Endodermal cell (in vitro differentiated cells): ENCODE data around the gene CRTC1. TPM values are rescaled to one million over a fixed set of nuclear protein-coding genes. Genes with fewer than 3 reads are reported as not detected.

Experiments
- DNase-seq: peaks from one replicate; pipeline ENCODE4 v3.0.0-alpha.2; 2017
- H3K27ac ChIP-seq: 2 replicates; pipeline ENCODE4 v1.5.1; 2013; ENCODE audit warnings: mild to moderate bottlenecking, low read depth, low read length, moderate library complexity
- H3K27me3 ChIP-seq: 2 replicates; pipeline ENCODE4 v1.6.1; 2013; ENCODE audit warnings: mild to moderate bottlenecking, low read length, moderate library complexity; ENCODE audit not compliant: insufficient read depth, control insufficient read depth, poor library complexity, severe bottlenecking
- H3K36me3 ChIP-seq: 2 replicates; pipeline ENCODE4 v1.7.0; 2013; ENCODE audit warnings: mild to moderate bottlenecking, low read length, moderate library complexity; ENCODE audit not compliant: control insufficient read depth, insufficient read depth
- H3K4me1 ChIP-seq: one replicate; pipeline ENCODE4 v1.7.0; 2013; ENCODE audit warnings: low read length; ENCODE audit not compliant: control insufficient read depth, insufficient read depth
- H3K4me3 ChIP-seq: 2 replicates; pipeline ENCODE4 v1.5.1; 2013; ENCODE audit warnings: mild to moderate bottlenecking, low read length, moderate library complexity
- H3K9ac ChIP-seq: 2 replicates; pipeline ENCODE4 v1.6.1; 2013; ENCODE audit warnings: mild to moderate bottlenecking, low read length, moderate library complexity; ENCODE audit not compliant: poor library complexity, severe bottlenecking; ENCODE audit errors: extremely low read depth
- H3K9me3 ChIP-seq: 2 replicates; pipeline ENCODE4 v1.6.1; 2013; ENCODE audit warnings: mild to moderate bottlenecking, low read length, moderate library complexity; ENCODE audit not compliant: control insufficient read depth
- H3K27ac Mint-ChIP-seq: 2 replicates; pipeline ENCODE4 v1.8.0; 2020; ENCODE audit warnings: mixed read lengths
- H3K27me3 Mint-ChIP-seq: 2 replicates; pipeline ENCODE4 v1.8.0; 2021; ENCODE audit warnings: mild to moderate bottlenecking, mixed read lengths; ENCODE audit not compliant: insufficient read depth
- H3K36me3 Mint-ChIP-seq: 2 replicates; pipeline ENCODE4 v1.8.0; 2020; ENCODE audit warnings: low read depth, mixed read lengths
- H3K4me1 Mint-ChIP-seq: 2 replicates; pipeline ENCODE4 v1.8.0; 2020; ENCODE audit warnings: mixed read lengths
- H3K4me3 Mint-ChIP-seq: 2 replicates; pipeline ENCODE4 v1.8.0; 2020; ENCODE audit warnings: mild to moderate bottlenecking, moderate library complexity, mixed read lengths
- H3K9me3 Mint-ChIP-seq: 2 replicates; pipeline ENCODE4 v1.8.0; 2020; ENCODE audit warnings: mild to moderate bottlenecking, mixed read lengths
- WGBS, 2 experiments: methylation state at CpG; one replicate each; pipeline versions ENCODE4 v1.1.5 to v1.1.7; 2013; ENCODE audit warnings: missing lambda C conversion rate in 2 of 2, mixed read lengths in 1 of 2; ENCODE audit not compliant: insufficient coverage in 1 of 2, insufficient read length in 1 of 2; 5-methylcytosine and 5-hydroxymethylcytosine counted together
- total RNA-seq, 2 donors: library from RNA; stranded (reverse); fragmentation: NEBNext Ultra II Directional in 1 of 2; extraction: Animal tissue kit (Norgen Biotek cat#: 25700) in 1 of 2; gene quantifications; 2 replicates in 1 of 2; 3 replicates in 1 of 2; pipeline ENCODE4 v1.2.1, GENCODE V29; 2021
- TF ChIP-seq, protein P1 (sequence below): fragments of 200-600 bp; sonication (generic); conservative IDR thresholded peaks from 2 replicates; pipeline ENCODE4 v1.5.0; 2021; ENCODE audit warnings: antibody characterized with exemption, mild to moderate bottlenecking

The CRTC1 gene
- total RNA-seq, 2 donors from 2014 or later, result 26.6 to 29.7 TPM

- peak; percentile 59 for DNase-seq
- no peak overlapping the region for H3K27ac Mint-ChIP-seq
- H3K27me3 Mint-ChIP-seq, result peaks cover 76% of the 10 kb centered on the region
- no peak overlapping the region for H3K27ac ChIP-seq
- peaks cover 100% of the 10 kb centered on the region for H3K27me3 ChIP-seq
- no peaks in the 10 kb centered on the region for H3K9me3 Mint-ChIP-seq
- H3K4me3 ChIP-seq, result no peak overlapping the region
- 39 to 53% methylated on average over 3 to 21 of the region's 21 CpGs for WGBS, 2 experiments
- H3K4me1 Mint-ChIP-seq, result no peaks in the 10 kb centered on the region
- no peaks in the 10 kb centered on the region for H3K36me3 Mint-ChIP-seq
- no peak overlapping the region for H3K9ac ChIP-seq
- H3K36me3 ChIP-seq, result no peaks in the 10 kb centered on the region
- no peaks in the 10 kb centered on the region for H3K4me1 ChIP-seq
- TF ChIP-seq, protein P1, sequence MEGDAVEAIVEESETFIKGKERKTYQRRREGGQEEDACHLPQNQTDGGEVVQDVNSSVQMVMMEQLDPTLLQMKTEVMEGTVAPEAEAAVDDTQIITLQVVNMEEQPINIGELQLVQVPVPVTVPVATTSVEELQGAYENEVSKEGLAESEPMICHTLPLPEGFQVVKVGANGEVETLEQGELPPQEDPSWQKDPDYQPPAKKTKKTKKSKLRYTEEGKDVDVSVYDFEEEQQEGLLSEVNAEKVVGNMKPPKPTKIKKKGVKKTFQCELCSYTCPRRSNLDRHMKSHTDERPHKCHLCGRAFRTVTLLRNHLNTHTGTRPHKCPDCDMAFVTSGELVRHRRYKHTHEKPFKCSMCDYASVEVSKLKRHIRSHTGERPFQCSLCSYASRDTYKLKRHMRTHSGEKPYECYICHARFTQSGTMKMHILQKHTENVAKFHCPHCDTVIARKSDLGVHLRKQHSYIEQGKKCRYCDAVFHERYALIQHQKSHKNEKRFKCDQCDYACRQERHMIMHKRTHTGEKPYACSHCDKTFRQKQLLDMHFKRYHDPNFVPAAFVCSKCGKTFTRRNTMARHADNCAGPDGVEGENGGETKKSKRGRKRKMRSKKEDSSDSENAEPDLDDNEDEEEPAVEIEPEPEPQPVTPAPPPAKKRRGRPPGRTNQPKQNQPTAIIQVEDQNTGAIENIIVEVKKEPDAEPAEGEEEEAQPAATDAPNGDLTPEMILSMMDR, result no peak
- no peaks in the 10 kb centered on the region for H3K9me3 ChIP-seq
- no peak overlapping the region for H3K4me3 Mint-ChIP-seq
Observed at GRCh38 chr19:18795540-18795939, 112.1 kb downstream of the CRTC1 start.

DNA sequence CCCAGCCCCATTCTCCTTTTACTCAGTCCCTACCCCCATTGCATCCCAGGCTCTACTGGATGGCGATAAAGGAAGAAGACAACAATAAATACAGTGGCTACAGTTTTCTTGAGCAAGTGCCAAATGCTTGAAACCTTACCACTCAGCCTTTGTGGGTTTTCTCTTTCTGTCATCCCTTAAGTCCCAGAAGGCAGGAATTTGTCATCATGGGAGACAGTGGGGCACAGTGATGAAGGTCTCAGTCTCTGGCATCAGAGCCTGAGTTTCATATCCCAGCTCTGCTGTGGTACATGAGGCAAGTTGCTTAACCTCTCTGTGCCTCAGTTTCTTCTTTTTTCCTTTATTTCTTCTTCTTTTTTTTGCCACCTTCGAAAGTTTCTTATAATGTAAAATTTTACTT lies 112.8 kb downstream of the CRTC1 start:
- Histone ChIP-seq H3K9ac (no peak overlapping the region), H3K4me1 (no peaks in the 10 kb centered on the region), H3K27me3 (peaks cover 100% of the 10 kb centered on the region), H3K4me3 (no peak overlapping the region), H3K27ac (no peak overlapping the region), H3K36me3 (no peaks in the 10 kb centered on the region), H3K9me3 (no peaks in the 10 kb centered on the region)
- TF ChIP-seq, protein P1, result no peak
- no peaks in the 10 kb centered on the region for H3K36me3 Mint-ChIP-seq
- H3K4me1 Mint-ChIP-seq, result no peaks in the 10 kb centered on the region
- no peak overlapping the region for H3K27ac Mint-ChIP-seq
- 83 to 93% methylated on average over 1 to 2 of the region's 2 CpGs for WGBS, 2 experiments
- no peaks in the 10 kb centered on the region for H3K9me3 Mint-ChIP-seq
- no peak for DNase-seq
- H3K4me3 Mint-ChIP-seq, result no peak overlapping the region
- peaks cover 69% of the 10 kb centered on the region for H3K27me3 Mint-ChIP-seq

DNA sequence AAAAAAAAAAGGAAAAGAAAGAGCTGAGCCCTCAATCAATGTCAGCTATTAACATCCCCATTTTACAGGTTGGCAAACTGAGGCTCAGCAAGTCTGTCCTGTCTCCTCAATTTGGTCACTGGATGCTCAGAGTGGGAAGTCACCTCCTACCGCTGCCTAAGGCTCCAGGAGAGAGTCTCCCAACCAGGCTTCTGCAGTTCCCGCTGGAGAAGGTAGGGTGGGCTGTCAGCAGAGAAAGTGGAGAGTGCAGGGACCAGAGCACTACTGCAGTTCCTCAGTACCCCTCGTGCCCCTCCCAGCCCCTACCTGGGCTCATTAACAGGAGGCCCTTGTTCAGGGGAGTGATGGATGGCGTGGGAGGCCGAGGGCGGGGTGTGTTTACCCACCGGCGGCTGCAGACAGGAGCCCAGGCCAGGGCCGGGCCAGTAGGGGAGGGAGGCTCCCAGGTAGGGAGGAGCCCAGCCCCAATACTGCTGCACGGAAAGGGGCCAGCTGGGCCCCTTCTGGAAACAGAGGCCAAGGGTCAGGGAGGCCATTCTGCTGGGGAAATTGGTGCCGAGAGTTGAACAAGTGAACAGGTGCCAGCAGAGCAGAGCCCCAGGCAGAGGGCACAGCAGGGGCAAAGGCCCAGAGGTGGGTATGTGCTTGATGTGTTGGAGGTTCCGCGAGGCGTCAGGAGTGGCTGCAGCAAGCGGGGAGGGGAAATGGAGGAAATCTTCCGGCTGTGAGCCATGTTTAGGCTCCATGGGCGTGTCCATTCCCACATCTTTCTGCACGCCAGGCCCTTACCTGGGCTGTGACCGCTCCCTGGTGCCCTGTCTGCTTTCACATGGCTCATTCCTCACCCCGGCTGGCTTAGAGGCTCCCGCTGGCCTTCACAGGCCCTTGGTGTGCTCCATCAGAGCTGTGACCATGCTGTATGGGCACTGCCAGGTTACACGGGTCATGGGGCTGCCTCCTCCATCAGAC lies 115.2 kb downstream of the CRTC1 start:
- H3K9me3 Mint-ChIP-seq, result no peaks in the 10 kb centered on the region
- H3K27me3 ChIP-seq, result peaks cover 78% of the 10 kb centered on the region
- no peaks in the 10 kb centered on the region for H3K36me3 Mint-ChIP-seq
- H3K4me1 Mint-ChIP-seq, result no peaks in the 10 kb centered on the region
- H3K4me3 Mint-ChIP-seq, result no peak overlapping the region
- H3K36me3 ChIP-seq, result no peaks in the 10 kb centered on the region
- TF ChIP-seq, protein P1, result peak; percentile 66
- DNase-seq, result peak; percentile 70
- H3K27ac Mint-ChIP-seq, result no peak overlapping the region
- H3K27ac ChIP-seq, result no peak overlapping the region
- H3K9me3 ChIP-seq, result no peaks in the 10 kb centered on the region
- no peaks in the 10 kb centered on the region for H3K4me1 ChIP-seq
- no peak overlapping the region for H3K9ac ChIP-seq
- 65 to 75% methylated on average over 11 to 22 of the region's 22 CpGs for WGBS, 2 experiments
- peaks cover 50% of the 10 kb centered on the region for H3K27me3 Mint-ChIP-seq
- no peak overlapping the region for H3K4me3 ChIP-seq
